Prostate gland (tissue), 2 donors: ENCODE measurements around the gene SPEM3.

Experiments used
- CTCF ChIP-seq, 4 experiments: fragments of 200-600 bp in 2 of 4; fragments of 450-650 bp in 2 of 4; sonication (generic) in 2 of 4; IDR thresholded peaks; 1 replicate in 3 of 4; 2 replicates in 1 of 4; pipeline ENCODE4 v1.5.1; 2016 to 2019; ENCODE audit warnings: antibody characterized with exemption in 4 of 4, mild to moderate bottlenecking in 2 of 4, moderate library complexity in 2 of 4
- POLR2AphosphoS5 ChIP-seq: sonication (generic); formaldehyde crosslinking; IDR thresholded peaks from one replicate; pipeline ENCODE4 v1.6.1; 2017; ENCODE audit warnings: antibody characterized with exemption

GRCh38 chr17:7429722-7430121 is 1.1 kb downstream of the SPEM3 start:
- TF ChIP-seq POLR2AphosphoS5 (no peak), CTCF (IDR thresholded peaks at IDR 0.05) (no peak)
